ENCODE data around the gene TEX14.

- TF ChIP-seq CTCF (IDR thresholded peaks at IDR 0.05) (no peak), POLR2A (IDR thresholded peaks at IDR 0.05) (no peak)
These were observed 37.0 kb upstream of the TEX14 start for GRCh38 chr17:58728798-58729197.
